Activated CD8-positive, alpha-beta memory T cell treated with anti-CD3 and anti-CD28 coated beads for 48 hours (primary cell): ENCODE results near the gene DPH7.
"Not testable (repeated sequence)": the region's sequence is repeated elsewhere in the genome, so short reads cannot be mapped to it uniquely, and the experiment has no call there.

Experiments used
- DNase-seq, 3 experiments: peaks; one replicate each; pipeline ENCODE4 v3.0.0-alpha.2; 2020; ENCODE audit warnings: low read depth in 2 of 3, low spot score in 2 of 3

Gene DPH7

DNA sequence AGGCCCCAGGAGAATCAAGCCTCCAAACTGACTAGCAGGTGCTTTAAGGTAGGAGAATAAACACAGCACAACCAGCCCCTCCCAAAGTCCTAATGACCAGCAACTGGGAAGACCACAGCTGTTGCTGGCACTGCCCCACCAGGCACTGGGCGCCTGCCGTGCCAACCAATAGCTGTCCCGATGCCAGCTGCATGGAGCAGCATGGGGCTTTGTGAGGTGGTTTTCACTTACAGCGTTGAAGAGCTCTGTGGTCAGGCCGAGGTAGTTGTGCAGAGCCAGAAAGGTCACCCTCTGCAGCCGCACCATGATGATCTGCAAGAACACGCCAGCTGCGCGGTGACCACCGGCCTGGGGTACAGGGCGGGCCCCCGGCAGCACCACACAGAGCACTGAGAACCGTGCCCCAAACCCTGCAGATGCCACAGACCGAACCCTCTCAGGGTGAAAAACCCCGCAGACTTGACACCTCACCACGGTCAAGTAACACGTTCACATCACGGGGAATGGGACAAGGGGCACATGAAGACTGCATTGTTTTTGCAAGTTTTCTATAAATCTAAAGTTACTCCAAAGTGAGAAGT is 57.2 kb downstream of the DPH7 start:
- no peak for DNase-seq

DNA sequence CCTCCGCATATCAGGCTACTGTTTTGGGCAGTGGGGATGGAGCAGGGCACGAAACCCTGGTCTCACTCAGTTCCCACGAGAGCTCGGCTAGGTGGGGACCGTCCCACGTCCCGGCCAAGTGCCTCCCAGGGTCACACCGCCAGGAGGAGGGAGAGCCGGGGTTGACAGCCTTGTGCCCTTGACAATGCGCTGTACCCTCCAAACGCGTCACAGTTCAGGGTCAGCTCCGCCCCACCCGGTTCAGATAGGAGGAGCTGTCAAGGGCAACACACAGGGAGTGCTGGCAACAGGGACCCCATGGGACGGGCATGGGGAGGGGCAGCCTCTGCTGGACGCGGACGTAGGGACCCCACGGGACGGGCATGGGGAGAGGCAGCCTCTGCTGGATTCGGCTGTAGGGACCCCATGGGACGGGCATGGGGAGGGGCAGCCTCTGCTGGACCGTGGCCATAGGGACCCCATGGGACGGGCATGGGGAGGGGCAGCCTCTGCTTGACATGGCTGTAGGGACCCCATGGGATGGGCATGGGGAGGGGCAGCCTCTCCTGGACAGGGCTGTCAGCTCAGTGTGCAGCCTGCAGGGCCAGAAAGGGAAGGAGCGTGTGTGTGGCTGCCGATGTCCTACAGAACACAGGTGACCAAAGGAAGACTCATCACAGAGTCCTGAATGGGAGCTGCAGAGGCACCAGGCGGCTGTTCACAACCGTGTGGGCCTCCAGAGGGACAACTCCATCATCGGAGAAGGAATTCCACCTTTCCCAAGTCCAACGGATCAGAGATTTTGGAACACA is 57.9 kb downstream of the DPH7 start:
- DNase-seq, result no peak

- no peak for DNase-seq
These were observed 59.2 kb downstream of the DPH7 start for GRCh38 chr9:137519553-137519952.

- DNase-seq, result not testable (repeated sequence)
These were observed 59.9 kb downstream of the DPH7 start for GRCh38 chr9:137518661-137519459.

- no peak for DNase-seq
These were observed 62.4 kb downstream of the DPH7 start for GRCh38 chr9:137516144-137516917.

DNA sequence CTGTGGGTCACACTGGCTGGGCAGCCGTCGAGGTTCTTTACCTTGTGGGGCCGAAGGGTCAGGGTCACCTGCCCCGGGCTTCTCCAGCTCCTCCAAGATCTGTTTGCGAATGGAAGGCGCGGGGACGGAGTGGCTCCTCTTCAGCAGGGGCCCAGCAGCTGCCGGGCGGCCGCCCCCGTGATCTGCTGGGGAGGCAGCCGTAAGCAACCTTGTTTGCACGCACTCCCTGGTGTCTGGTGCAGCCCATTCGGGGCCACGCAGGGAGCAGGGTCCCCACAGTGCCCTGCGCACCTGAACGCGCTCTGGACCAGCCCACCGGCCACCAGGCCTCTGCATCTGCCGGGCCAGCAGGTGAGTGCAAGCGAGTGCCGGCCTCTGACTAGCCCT is 63.4 kb downstream of the DPH7 start:
- no peak for DNase-seq

GRCh38 chr9:137514691-137515337 is 63.9 kb downstream of the DPH7 start:
- DNase-seq, result no peak

DNA sequence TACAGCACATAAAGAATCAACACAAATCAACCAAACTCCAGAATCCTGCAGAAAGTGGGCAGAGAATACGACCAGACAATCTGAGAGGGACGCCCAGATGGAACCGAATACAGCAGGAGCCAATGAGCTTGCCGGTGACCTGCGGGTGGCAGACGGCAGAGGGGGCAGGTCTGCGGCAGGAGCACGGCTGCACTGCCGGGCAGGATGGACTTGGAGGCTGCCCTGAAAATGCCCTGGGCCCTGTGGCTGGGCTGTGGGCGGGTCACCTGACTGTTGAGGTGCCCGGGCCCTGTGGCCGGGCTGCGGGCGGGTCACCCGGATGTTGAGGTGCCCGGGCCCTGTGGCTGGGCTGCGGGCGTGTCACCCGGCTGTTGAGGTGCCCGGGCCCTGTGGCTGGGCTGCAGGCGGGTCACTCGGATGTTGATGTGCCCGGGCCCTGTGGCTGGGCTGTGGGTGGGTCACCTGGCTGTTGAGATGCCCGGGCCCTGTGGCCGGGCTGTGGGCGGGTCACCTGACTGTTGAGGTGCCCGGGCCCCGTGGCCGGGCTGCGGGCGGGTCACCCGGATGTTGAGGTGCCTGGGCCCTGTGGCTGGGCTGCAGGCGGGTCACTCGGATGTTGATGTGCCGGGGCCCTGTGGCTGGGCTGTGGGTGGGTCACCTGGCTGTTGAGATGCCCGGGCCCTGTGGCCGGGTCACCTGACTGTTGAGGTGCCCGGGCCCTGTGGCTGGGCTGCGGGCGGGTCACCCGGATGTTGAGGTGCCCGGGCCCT is 64.7 kb downstream of the DPH7 start:
- not testable (repeated sequence) for DNase-seq

GRCh38 chr9:137513136-137513535 is 65.6 kb downstream of the DPH7 start:
- DNase-seq, result not testable (repeated sequence)

GRCh38 chr9:137511758-137512463 is 66.8 kb downstream of the DPH7 start:
- no peak for DNase-seq

- DNase-seq, result not testable (repeated sequence)
These were observed 67.6 kb downstream of the DPH7 start for GRCh38 chr9:137511126-137511525.

DNA sequence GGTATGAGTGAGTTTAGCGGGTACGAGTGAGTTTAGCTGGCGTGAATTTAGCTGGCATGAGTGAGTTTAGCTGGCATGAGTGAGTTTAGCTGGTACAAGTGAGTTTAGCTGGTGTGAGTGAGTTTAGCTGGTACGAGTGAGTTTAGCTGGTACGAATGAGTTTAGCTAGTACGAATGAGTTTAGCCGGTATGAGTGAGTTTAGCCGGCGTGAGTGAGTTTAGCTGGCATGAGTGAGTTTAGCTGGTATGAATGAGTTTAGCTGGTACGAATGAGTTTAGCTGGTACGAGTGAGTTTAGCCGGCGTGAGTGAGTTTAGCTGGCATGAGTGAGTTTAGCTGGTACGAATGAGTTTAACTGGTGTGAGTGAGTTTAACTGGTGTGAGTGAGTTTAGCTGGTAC is 69.5 kb downstream of the DPH7 start:
- DNase-seq, result no peak

- no peak for DNase-seq
These were observed 72.0 kb downstream of the DPH7 start for GRCh38 chr9:137506702-137507171.

- DNase-seq, result no peak
These were observed 72.5 kb downstream of the DPH7 start for GRCh38 chr9:137506274-137506673.

- DNase-seq, result no peak
These were observed 73.1 kb downstream of the DPH7 start for GRCh38 chr9:137505421-137506140.
